Activated naive CD4-positive, alpha-beta T cell treated with anti-CD3 and anti-CD28 coated beads, Interleukin-2, amount 50 U/mL, for 72 hours (primary cell): ENCODE measurements around the gene TAS2R46. TPM values are rescaled to one million over a fixed set of nuclear protein-coding genes. Genes with fewer than 3 reads are reported as not detected.
"Not testable (repeated sequence)": the region's sequence is repeated elsewhere in the genome, so short reads cannot be mapped to it uniquely, and the experiment has no call there.

Experiments used
- ATAC-seq, 2 donors: fragments of 150-1000 bp; cut with Tn5 transposase; 2 replicates each; pipeline ENCODE4 v1.10.0; 2021; ENCODE audit warnings: mild to moderate bottlenecking in 2 of 2, moderate library complexity in 2 of 2
- DNase-seq, 2 donors: peaks; one replicate each; pipeline ENCODE4 v3.0.0; 2021 to 2022; ENCODE audit warnings: low spot score in 2 of 2
- H3K27ac Mint-ChIP-seq, 2 donors: one replicate each; pipeline ENCODE4 v1.8.0; 2022; ENCODE audit warnings: mild to moderate bottlenecking in 2 of 2, mixed read lengths in 2 of 2
- H3K36me3 Mint-ChIP-seq, 2 donors: one replicate each; pipeline ENCODE4 v1.8.0; 2022; ENCODE audit warnings: mixed read lengths in 2 of 2
- H3K9me3 Mint-ChIP-seq, 2 donors: one replicate each; pipeline ENCODE4 v1.8.0; 2022; ENCODE audit warnings: mixed read lengths in 2 of 2
- total RNA-seq, 2 donors: library from RNA; stranded (reverse); gene quantifications; one replicate each; pipeline ENCODE4 v1.2.3, GENCODE V29; 2022

The TAS2R46 gene
- total RNA-seq, 2 donors from 2014 or later = 1.5 to 2.4 TPM

GRCh38 chr12:11059041-11059440 lies 3.1 kb downstream of the TAS2R46 start:
- DNase-seq (no peak), ATAC-seq (no peak)
- H3K36me3 Mint-ChIP-seq = peaks cover 0 to 20% of the 10 kb centered on the region in 2 donors

GRCh38 chr12:11055306-11055705 lies 6.8 kb downstream of the TAS2R46 start:
- Mint-ChIP-seq H3K36me3 (peaks cover 10 to 36% of the 10 kb centered on the region in 2 donors), H3K27ac (no peak overlapping the region), H3K9me3 (peaks cover 9 to 14% of the 10 kb centered on the region in 2 donors)
- no peak for ATAC-seq
- DNase-seq = no peak

More at GRCh38 chr12:11059041-11059440, 3.1 kb downstream of the TAS2R46 start:
- Mint-ChIP-seq H3K27ac (no peak overlapping the region), H3K9me3 (no peaks in the 10 kb centered on the region)

- ATAC-seq, H3K27ac Mint-ChIP-seq, DNase-seq: not testable (repeated sequence)
- Mint-ChIP-seq H3K36me3 (peaks cover 24 to 38% of the 10 kb centered on the region in 2 donors), H3K9me3 (peaks cover 9 to 14% of the 10 kb centered on the region in 2 donors)
Observed at GRCh38 chr12:11049806-11050531, 12.1 kb downstream of the TAS2R46 start.

GRCh38 chr12:11041366-11041765 lies 20.7 kb downstream of the TAS2R46 start:
- H3K9me3 Mint-ChIP-seq, H3K27ac Mint-ChIP-seq, ATAC-seq, DNase-seq: not testable (repeated sequence)
- peaks cover 24 to 29% of the 10 kb centered on the region in 2 donors for H3K36me3 Mint-ChIP-seq

- DNase-seq (no peak), ATAC-seq (no peak)
- peaks cover 0 to 3% of the 10 kb centered on the region in 2 donors for H3K9me3 Mint-ChIP-seq
- peaks cover 23 to 31% of the 10 kb centered on the region in 2 donors for H3K36me3 Mint-ChIP-seq
- no peak overlapping the region for H3K27ac Mint-ChIP-seq
Observed at GRCh38 chr12:11040162-11040561, 21.9 kb downstream of the TAS2R46 start.

GRCh38 chr12:11039171-11039570 lies 22.9 kb downstream of the TAS2R46 start:
- Mint-ChIP-seq H3K27ac (no peak overlapping the region), H3K36me3 (peaks cover 15 to 29% of the 10 kb centered on the region in 2 donors), H3K9me3 (peaks cover 0 to 5% of the 10 kb centered on the region in 2 donors)
- DNase-seq (no peak), ATAC-seq (no peak)

- H3K27ac Mint-ChIP-seq, H3K9me3 Mint-ChIP-seq, DNase-seq: not testable (repeated sequence)
- peak in 1 of 2 donors; percentile 98 for ATAC-seq
- H3K36me3 Mint-ChIP-seq = peaks cover 6 to 42% of the 10 kb centered on the region in 2 donors
Observed at GRCh38 chr12:11033959-11034358, 28.1 kb downstream of the TAS2R46 start.

GRCh38 chr12:11031307-11031706 lies 30.8 kb downstream of the TAS2R46 start, which contains the start of gene TAS2R31:
Gene TAS2R31, minus strand, starts transcription at chr12:11031407. Its CDS starts 72 bp downstream, at chr12:11031335.
- peaks cover 0 to 9% of the 10 kb centered on the region in 2 donors for H3K9me3 Mint-ChIP-seq
- ATAC-seq = no peak
- H3K36me3 Mint-ChIP-seq = peaks cover 10 to 42% of the 10 kb centered on the region in 2 donors
- no peak within 1 kb of the TSS for H3K27ac Mint-ChIP-seq
- no peak for DNase-seq

- peak overlapping the region in 1 of 2 donors; percentile 24 for H3K27ac Mint-ChIP-seq
- DNase-seq = no peak
- H3K36me3 Mint-ChIP-seq = peaks cover 17 to 25% of the 10 kb centered on the region in 2 donors
- H3K9me3 Mint-ChIP-seq = peaks cover 6% of the 10 kb centered on the region in 2 donors
- ATAC-seq = no peak
Observed at GRCh38 chr12:11026118-11026517, 36.0 kb downstream of the TAS2R46 start.

- Mint-ChIP-seq H3K27ac (no peak overlapping the region), H3K9me3 (peaks cover 6% of the 10 kb centered on the region in 2 donors), H3K36me3 (peaks cover 11 to 17% of the 10 kb centered on the region in 2 donors)
- ATAC-seq = no peak
- no peak for DNase-seq
Observed at GRCh38 chr12:11023387-11023786, 38.7 kb downstream of the TAS2R46 start.

GRCh38 chr12:11022520-11022919 lies 39.6 kb downstream of the TAS2R46 start, which contains the start of gene TAS2R19:
Gene TAS2R19, minus strand, starts transcription at chr12:11022620. Its CDS starts 49 bp downstream, at chr12:11022571.
- ATAC-seq = no peak
- no peak for DNase-seq
- H3K9me3 Mint-ChIP-seq = peaks cover 6% of the 10 kb centered on the region in 2 donors
- no peak within 1 kb of the TSS for H3K27ac Mint-ChIP-seq
- H3K36me3 Mint-ChIP-seq = peaks cover 11 to 23% of the 10 kb centered on the region in 2 donors

- no peak overlapping the region for H3K27ac Mint-ChIP-seq
- ATAC-seq = no peak
- no peak for DNase-seq
Observed at GRCh38 chr12:11016937-11017336, 45.2 kb downstream of the TAS2R46 start.

GRCh38 chr12:11015775-11016430 lies 46.2 kb downstream of the TAS2R46 start:
- Mint-ChIP-seq H3K36me3 (peaks cover 5 to 15% of the 10 kb centered on the region in 2 donors), H3K9me3 (no peaks in the 10 kb centered on the region)
- no peak for DNase-seq

More at GRCh38 chr12:11016937-11017336, 45.2 kb downstream of the TAS2R46 start:
- Mint-ChIP-seq H3K36me3 (peaks cover 5 to 15% of the 10 kb centered on the region in 2 donors), H3K9me3 (no peaks in the 10 kb centered on the region)

GRCh38 chr12:11014234-11014633 lies 47.9 kb downstream of the TAS2R46 start:
- peaks cover 5 to 15% of the 10 kb centered on the region in 2 donors for H3K36me3 Mint-ChIP-seq
- peak overlapping the region in 1 of 2 donors; percentile 44 for H3K27ac Mint-ChIP-seq
- ATAC-seq (no peak), DNase-seq (no peak)
- no peaks in the 10 kb centered on the region for H3K9me3 Mint-ChIP-seq

More at GRCh38 chr12:11015775-11016430, 46.2 kb downstream of the TAS2R46 start:
- ATAC-seq = no peak
- H3K27ac Mint-ChIP-seq = no peak overlapping the region
